ENCODE measurements around the gene GLIPR1L1. TPM values are rescaled to one million over a fixed set of nuclear protein-coding genes. Genes with fewer than 3 reads are reported as not detected.

Gene GLIPR1L1
- not detected for total RNA-seq

DNA sequence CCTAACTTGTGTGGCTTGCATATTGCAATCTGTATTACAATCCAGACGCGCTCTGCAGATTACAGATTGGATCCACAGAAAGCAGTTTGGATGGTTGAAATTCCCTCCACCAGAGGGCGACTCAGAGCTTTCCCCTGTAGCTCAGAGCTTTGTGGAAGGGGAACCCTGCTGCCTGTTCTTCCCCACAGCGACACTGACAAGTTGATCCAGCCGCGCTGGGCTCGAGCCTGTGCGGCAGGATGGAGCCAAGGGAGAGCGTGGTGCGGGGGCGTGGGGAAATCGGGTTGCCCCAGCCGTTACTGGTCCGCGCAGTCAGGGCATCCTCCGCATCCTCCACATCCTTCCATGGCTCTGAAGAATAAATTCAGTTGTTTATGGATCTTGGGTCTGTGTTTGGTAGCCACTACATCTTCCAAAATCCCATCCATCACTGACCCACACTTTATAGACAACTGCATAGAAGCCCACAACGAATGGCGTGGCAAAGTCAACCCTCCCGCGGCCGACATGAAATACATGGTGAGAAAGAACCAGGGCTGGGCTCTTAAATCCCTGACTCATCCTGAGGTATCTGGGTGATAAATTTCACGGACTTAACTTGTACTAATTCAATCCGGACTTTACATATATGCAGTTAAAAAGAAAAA, at the start of gene GLIPR1L1:
Gene GLIPR1L1, plus strand, starts transcription at position 287 of the 647 bp plus-strand sequence. Its CDS starts 59 bp downstream, at position 346.
- TF ChIP-seq POLR2A (IDR thresholded peaks at IDR 0.05) (no peak), POLR2AphosphoS5 (IDR thresholded peaks at IDR 0.05) (peak; percentile 68)
- TF ChIP-seq, protein P1, sequence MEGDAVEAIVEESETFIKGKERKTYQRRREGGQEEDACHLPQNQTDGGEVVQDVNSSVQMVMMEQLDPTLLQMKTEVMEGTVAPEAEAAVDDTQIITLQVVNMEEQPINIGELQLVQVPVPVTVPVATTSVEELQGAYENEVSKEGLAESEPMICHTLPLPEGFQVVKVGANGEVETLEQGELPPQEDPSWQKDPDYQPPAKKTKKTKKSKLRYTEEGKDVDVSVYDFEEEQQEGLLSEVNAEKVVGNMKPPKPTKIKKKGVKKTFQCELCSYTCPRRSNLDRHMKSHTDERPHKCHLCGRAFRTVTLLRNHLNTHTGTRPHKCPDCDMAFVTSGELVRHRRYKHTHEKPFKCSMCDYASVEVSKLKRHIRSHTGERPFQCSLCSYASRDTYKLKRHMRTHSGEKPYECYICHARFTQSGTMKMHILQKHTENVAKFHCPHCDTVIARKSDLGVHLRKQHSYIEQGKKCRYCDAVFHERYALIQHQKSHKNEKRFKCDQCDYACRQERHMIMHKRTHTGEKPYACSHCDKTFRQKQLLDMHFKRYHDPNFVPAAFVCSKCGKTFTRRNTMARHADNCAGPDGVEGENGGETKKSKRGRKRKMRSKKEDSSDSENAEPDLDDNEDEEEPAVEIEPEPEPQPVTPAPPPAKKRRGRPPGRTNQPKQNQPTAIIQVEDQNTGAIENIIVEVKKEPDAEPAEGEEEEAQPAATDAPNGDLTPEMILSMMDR (IDR thresholded peaks at IDR 0.05): peak; percentile 89 to 96 (median 90)
- 6 to 17% methylated on average over 7 to 19 of the region's 23 CpGs for WGBS, 2 donors (ENCODE audit: low coverage in 1 of 2)
- H3K27ac ChIP-seq: peak within 1 kb of the TSS in 3 of 4 donors; percentile 40 to 64 (median 48)

GRCh38 chr12:75288860-75289259, 45.6 kb upstream of the GLIPR1L1 start:
- 76 to 86% methylated on average over 1 of the region's 1 CpG for WGBS, 2 donors (ENCODE audit: low coverage in 1 of 2)
- Histone ChIP-seq H3K4me1 (no peaks in the 10 kb centered on the region), H3K27ac (no peak overlapping the region), H3K9me3 (no peaks in the 10 kb centered on the region), H3K4me3 (no peak overlapping the region), H3K27me3 (no peaks in the 10 kb centered on the region), H3K36me3 (peaks cover 0 to 6% of the 10 kb centered on the region in 2 donors)
- no peak for ATAC-seq
- TF ChIP-seq, protein P1 (IDR thresholded peaks at IDR 0.05): no peak
- TF ChIP-seq POLR2A (IDR thresholded peaks at IDR 0.05) (no peak), POLR2AphosphoS5 (IDR thresholded peaks at IDR 0.05) (no peak), EP300 (IDR thresholded peaks at IDR 0.05) (no peak)

More for the DNA sequence above, at the start of gene GLIPR1L1:
- peak; percentile 88 for ATAC-seq
- peak within 1 kb of the TSS; percentile 51 to 61 for H3K4me3 ChIP-seq
- H3K9me3 ChIP-seq: no peaks in the 10 kb centered on the region
- H3K27me3 ChIP-seq: no peaks in the 10 kb centered on the region
- H3K4me1 ChIP-seq: peaks cover 0 to 19% (median 3%) of the 10 kb centered on the region in 3 donors
- no peaks in the 10 kb centered on the region for H3K36me3 ChIP-seq

- no peak overlapping the region for H3K4me3 ChIP-seq
- no peaks in the 10 kb centered on the region for H3K9me3 ChIP-seq
- 44 to 57% methylated on average over 1 of the region's 1 CpG for whole genome bisulfite sequencing, 2 donors (ENCODE audit: low coverage in 1 of 2)
- no peak for TF ChIP-seq POLR2AphosphoS5 (IDR thresholded peaks at IDR 0.05)
- no peak for TF ChIP-seq POLR2A (IDR thresholded peaks at IDR 0.05)
- TF ChIP-seq EP300 (IDR thresholded peaks at IDR 0.05): no peak
- TF ChIP-seq, protein P1 (IDR thresholded peaks at IDR 0.05): no peak
- no peak for ATAC-seq
- no peaks in the 10 kb centered on the region for H3K4me1 ChIP-seq
- peaks cover 0 to 6% of the 10 kb centered on the region in 2 donors for H3K36me3 ChIP-seq
- no peak overlapping the region for H3K27ac ChIP-seq
- no peaks in the 10 kb centered on the region for H3K27me3 ChIP-seq
Observed at GRCh38 chr12:75289753-75290152, 44.7 kb upstream of the GLIPR1L1 start.

- ATAC-seq: no peak
- 92 to 100% methylated on average over 1 of the region's 1 CpG for WGBS, 2 donors (ENCODE audit: low coverage in 1 of 2)
- Histone ChIP-seq H3K36me3 (peaks cover 0 to 6% of the 10 kb centered on the region in 2 donors), H3K9me3 (no peaks in the 10 kb centered on the region), H3K4me1 (no peaks in the 10 kb centered on the region), H3K27ac (no peak overlapping the region), H3K27me3 (no peaks in the 10 kb centered on the region), H3K4me3 (no peak overlapping the region)
- TF ChIP-seq EP300 (IDR thresholded peaks at IDR 0.05) (no peak), POLR2AphosphoS5 (IDR thresholded peaks at IDR 0.05) (no peak), POLR2A (IDR thresholded peaks at IDR 0.05) (no peak)
- TF ChIP-seq, protein P1 (IDR thresholded peaks at IDR 0.05): no peak
Observed at GRCh38 chr12:75291014-75291413, 43.5 kb upstream of the GLIPR1L1 start.

- no peak for ATAC-seq
- no peaks in the 10 kb centered on the region for H3K27me3 ChIP-seq
- H3K36me3 ChIP-seq: peaks cover 0 to 16% of the 10 kb centered on the region in 2 donors
- no peaks in the 10 kb centered on the region for H3K4me1 ChIP-seq
- TF ChIP-seq POLR2AphosphoS5 (IDR thresholded peaks at IDR 0.05) (no peak), EP300 (IDR thresholded peaks at IDR 0.05) (no peak), POLR2A (IDR thresholded peaks at IDR 0.05) (no peak)
- TF ChIP-seq, protein P1 (IDR thresholded peaks at IDR 0.05): no peak
- no peaks in the 10 kb centered on the region for H3K9me3 ChIP-seq
- H3K27ac ChIP-seq: no peak overlapping the region
- no peak overlapping the region for H3K4me3 ChIP-seq
- 0 to 20% methylated on average over 2 to 3 of the region's 3 CpGs for WGBS, 2 donors (ENCODE audit: low coverage in 1 of 2)
Observed at GRCh38 chr12:75294336-75294735, 40.1 kb upstream of the GLIPR1L1 start.

Data from gastroesophageal sphincter (tissue), 4 donors.